ENCODE data around the gene UGT1A1.

Gene UGT1A1

GRCh38 chr2:233780771-233781170, 20.7 kb downstream of the UGT1A1 start:
- TF ChIP-seq, protein P1, sequence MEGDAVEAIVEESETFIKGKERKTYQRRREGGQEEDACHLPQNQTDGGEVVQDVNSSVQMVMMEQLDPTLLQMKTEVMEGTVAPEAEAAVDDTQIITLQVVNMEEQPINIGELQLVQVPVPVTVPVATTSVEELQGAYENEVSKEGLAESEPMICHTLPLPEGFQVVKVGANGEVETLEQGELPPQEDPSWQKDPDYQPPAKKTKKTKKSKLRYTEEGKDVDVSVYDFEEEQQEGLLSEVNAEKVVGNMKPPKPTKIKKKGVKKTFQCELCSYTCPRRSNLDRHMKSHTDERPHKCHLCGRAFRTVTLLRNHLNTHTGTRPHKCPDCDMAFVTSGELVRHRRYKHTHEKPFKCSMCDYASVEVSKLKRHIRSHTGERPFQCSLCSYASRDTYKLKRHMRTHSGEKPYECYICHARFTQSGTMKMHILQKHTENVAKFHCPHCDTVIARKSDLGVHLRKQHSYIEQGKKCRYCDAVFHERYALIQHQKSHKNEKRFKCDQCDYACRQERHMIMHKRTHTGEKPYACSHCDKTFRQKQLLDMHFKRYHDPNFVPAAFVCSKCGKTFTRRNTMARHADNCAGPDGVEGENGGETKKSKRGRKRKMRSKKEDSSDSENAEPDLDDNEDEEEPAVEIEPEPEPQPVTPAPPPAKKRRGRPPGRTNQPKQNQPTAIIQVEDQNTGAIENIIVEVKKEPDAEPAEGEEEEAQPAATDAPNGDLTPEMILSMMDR (IDR thresholded peaks at IDR 0.05; ENCODE audit: insufficient read depth, low read length, poor library complexity, severe bottlenecking), result no peak
- TF ChIP-seq EZH2phosphoT487 (conservative IDR thresholded peaks at IDR 0.05; ENCODE audit: low read length), result no peak
- Histone ChIP-seq H3K36me3 (ENCODE audit: low read length) (no peaks in the 10 kb centered on the region), H3K27me3 (ENCODE audit: low read length) (no peaks in the 10 kb centered on the region), H3F3A (ENCODE audit: insufficient read depth) (no peaks in the 10 kb centered on the region), H3K9ac (ENCODE audit: low read length) (no peak overlapping the region), H4K20me1 (ENCODE audit: low read depth, low read length) (no peaks in the 10 kb centered on the region), H2AFZ (ENCODE audit: low read depth, low read length, severe bottlenecking) (no peak overlapping the region), H3K27ac (ENCODE audit: low read depth, low read length) (no peak overlapping the region), H3K9me2 (replicated peaks; ENCODE audit: insufficient read depth, low read length) (no peaks in the 10 kb centered on the region), H3K9me3 (ENCODE audit: insufficient read depth, low read length) (no peaks in the 10 kb centered on the region), H3K4me3 (ENCODE audit: insufficient read depth, low read length, poor library complexity, severe bottlenecking) (no peak overlapping the region), H3K4me2 (ENCODE audit: low read depth, low read length, poor library complexity, severe bottlenecking) (no peak overlapping the region), H3K79me2 (ENCODE audit: insufficient read depth, low read length) (no peaks in the 10 kb centered on the region)

DNA sequence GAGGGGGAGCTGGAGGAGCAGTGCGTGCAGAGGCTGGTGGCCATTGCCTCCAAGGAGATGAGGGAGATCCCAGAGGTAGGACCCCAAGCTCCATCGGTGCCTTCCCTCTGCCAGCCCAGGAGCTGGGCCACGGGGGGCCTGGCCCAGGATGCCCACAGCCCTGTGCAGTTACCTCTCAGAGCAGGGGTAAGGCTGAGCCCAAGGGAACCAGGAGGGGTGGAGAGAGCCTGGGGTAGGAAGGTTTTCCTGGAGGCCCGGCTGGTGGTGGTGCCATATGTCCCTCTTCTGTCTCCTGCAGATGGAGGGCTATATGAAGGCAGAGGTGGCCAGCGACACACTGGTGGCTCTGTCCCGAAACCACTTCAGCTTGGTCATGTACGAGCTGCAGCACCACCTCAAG, 29.5 kb downstream of the UGT1A1 start:
- H3K9me2 ChIP-seq (replicated peaks; ENCODE audit: insufficient read depth, low read length), result no peaks in the 10 kb centered on the region
- H4K20me1 ChIP-seq (ENCODE audit: low read depth, low read length), result no peaks in the 10 kb centered on the region
- no peak overlapping the region for H3K4me2 ChIP-seq (ENCODE audit: low read depth, low read length, poor library complexity, severe bottlenecking)
- no peaks in the 10 kb centered on the region for H3K9me3 ChIP-seq (ENCODE audit: insufficient read depth, low read length)
- H3K36me3 ChIP-seq (ENCODE audit: low read length), result no peaks in the 10 kb centered on the region
- H3F3A ChIP-seq (ENCODE audit: insufficient read depth), result no peaks in the 10 kb centered on the region
- no peak overlapping the region for H3K27ac ChIP-seq (ENCODE audit: low read depth, low read length)
- TF ChIP-seq, protein P1 (IDR thresholded peaks at IDR 0.05; ENCODE audit: insufficient read depth, low read length, poor library complexity, severe bottlenecking), result no peak
- no peak for TF ChIP-seq EZH2phosphoT487 (conservative IDR thresholded peaks at IDR 0.05; ENCODE audit: low read length)
- no peak overlapping the region for H3K4me3 ChIP-seq (ENCODE audit: insufficient read depth, low read length, poor library complexity, severe bottlenecking)
- no peak overlapping the region for H3K9ac ChIP-seq (ENCODE audit: low read length)
- no peak overlapping the region for H2AFZ ChIP-seq (ENCODE audit: low read depth, low read length, severe bottlenecking)
- H3K79me2 ChIP-seq (ENCODE audit: insufficient read depth, low read length), result no peaks in the 10 kb centered on the region
- no peaks in the 10 kb centered on the region for H3K27me3 ChIP-seq (ENCODE audit: low read length)

- Histone ChIP-seq H2AFZ (ENCODE audit: low read depth, low read length, severe bottlenecking) (no peak overlapping the region), H4K20me1 (ENCODE audit: low read depth, low read length) (no peaks in the 10 kb centered on the region), H3K9me2 (replicated peaks; ENCODE audit: insufficient read depth, low read length) (no peaks in the 10 kb centered on the region), H3K4me3 (ENCODE audit: insufficient read depth, low read length, poor library complexity, severe bottlenecking) (no peak overlapping the region), H3K9ac (ENCODE audit: low read length) (no peak overlapping the region), H3K27me3 (ENCODE audit: low read length) (no peaks in the 10 kb centered on the region), H3K9me3 (ENCODE audit: insufficient read depth, low read length) (no peaks in the 10 kb centered on the region), H3F3A (ENCODE audit: insufficient read depth) (no peaks in the 10 kb centered on the region), H3K36me3 (ENCODE audit: low read length) (no peaks in the 10 kb centered on the region), H3K4me2 (ENCODE audit: low read depth, low read length, poor library complexity, severe bottlenecking) (no peak overlapping the region), H3K27ac (ENCODE audit: low read depth, low read length) (no peak overlapping the region), H3K79me2 (ENCODE audit: insufficient read depth, low read length) (no peaks in the 10 kb centered on the region)
- TF ChIP-seq, protein P1 (IDR thresholded peaks at IDR 0.05; ENCODE audit: insufficient read depth, low read length, poor library complexity, severe bottlenecking), result no peak
- no peak for TF ChIP-seq EZH2phosphoT487 (conservative IDR thresholded peaks at IDR 0.05; ENCODE audit: low read length)
These were observed 31.2 kb downstream of the UGT1A1 start for GRCh38 chr2:233791151-233791882.
